NOMO-1 (cell line): ENCODE measurements around the gene ATG5.

Source experiments
- DNase-seq, 2 experiments: peaks; one replicate each; lab custom pipeline; 2025; ENCODE audit not compliant: unreplicated experiment in 2 of 2; lab: John Stamatoyannopoulos, UW

ATG5 gene

GRCh38 chr6:106134906-106135634, 190.5 kb downstream of the ATG5 start:
- peak in 1 of 2 experiments; percentile 62 for DNase-seq
